SK-N-MC (cell line): ENCODE data around the gene ASCC1.

Experiments
- EZH2 ChIP-seq: fragments of 200-600 bp; sonication (generic); IDR thresholded peaks from one replicate; pipeline ENCODE4 v1.6.1; 2017; ENCODE audit warnings: antibody characterized with exemption
- POLR2AphosphoS5 ChIP-seq: IDR thresholded peaks from 2 replicates; pipeline ENCODE4 v1.6.1; 2012; ENCODE audit warnings: mild to moderate bottlenecking, low read depth, low read length, borderline replicate concordance

DNA sequence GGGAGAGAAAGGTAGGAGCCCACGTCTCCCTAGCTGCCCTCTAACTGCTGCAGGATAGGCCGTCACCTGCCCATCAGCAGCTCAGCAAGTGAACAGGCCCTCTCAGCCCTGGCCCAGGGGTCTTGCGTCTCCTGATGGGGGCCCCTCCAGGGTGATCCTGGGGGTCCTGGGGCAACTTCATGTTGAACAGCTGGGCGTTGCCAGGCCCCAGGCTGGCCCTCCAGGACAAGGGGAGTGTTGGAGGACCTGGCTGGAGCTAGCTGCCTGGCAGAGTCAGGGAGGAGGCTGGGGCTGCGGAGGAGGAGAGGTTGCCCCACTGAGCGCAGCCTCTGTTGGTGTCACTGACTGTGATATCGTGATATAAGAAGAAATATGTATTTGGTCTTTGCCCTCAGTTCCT is 162.4 kb downstream of the ASCC1 start:
- no peak for TF ChIP-seq EZH2
- TF ChIP-seq POLR2AphosphoS5 = no peak
